HG02870 (cell line): ENCODE data around the gene ST3GAL4.
"Not testable (repeated sequence)": the region's sequence is repeated elsewhere in the genome, so short reads cannot be mapped to it uniquely, and the experiment has no call there.

Experiments
- ATAC-seq: cut with Tn5 transposase; IDR thresholded peaks from one replicate; pipeline ENCODE4 v1.9.1; 2021; ENCODE audit warnings: mild to moderate bottlenecking, moderate library complexity; ENCODE audit not compliant: unreplicated experiment

ST3GAL4 gene

DNA sequence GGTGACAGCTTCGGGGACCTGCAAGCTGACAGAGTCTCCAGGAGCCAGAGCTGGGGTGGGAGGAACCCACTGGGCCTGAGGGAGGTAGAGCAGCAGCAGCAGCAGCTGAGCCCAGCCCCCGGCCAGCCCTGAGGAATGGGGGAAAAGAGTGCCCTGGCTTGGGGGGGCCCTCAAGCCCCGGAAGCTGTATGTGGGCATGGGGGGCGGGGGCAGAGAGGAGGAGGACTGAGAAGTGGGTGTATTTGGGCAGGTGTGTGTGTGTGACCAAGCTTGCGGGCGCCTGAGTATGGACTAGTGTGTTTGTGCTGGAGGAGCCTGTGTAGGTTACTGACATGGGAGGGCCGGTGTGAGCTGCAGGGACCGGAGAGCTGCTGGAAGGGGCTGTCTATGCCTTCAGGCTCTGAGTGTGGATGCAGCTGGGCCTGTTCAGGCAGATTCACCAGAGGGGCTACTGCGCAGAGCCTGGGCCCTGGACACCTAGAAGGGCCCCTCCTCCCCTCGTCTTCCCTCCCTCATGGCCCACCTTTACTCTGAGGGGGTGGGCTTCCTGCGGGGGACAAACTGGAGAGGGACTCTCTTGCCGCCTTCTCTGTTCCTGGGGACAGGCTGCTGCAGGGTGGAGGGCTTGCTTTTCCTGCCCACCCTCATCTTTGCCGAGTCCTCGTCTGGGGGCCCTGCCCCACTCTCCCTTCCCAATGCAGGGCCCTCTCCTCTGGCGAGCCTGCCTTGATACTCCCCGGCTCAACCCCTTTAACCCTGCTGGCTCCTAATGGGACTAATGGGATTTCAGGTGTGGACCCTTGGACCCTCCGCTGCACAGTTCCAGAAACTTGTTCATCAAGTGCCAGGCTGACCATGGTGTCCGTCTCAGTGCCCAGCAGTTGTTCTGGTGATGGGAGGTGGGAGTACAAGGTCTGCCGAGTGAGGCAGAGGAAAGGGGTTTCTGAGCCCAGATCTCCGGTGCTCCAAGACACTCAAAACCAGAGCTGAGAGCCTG lies 28.2 kb downstream of the ST3GAL4 start:
- ATAC-seq, result no peak

DNA sequence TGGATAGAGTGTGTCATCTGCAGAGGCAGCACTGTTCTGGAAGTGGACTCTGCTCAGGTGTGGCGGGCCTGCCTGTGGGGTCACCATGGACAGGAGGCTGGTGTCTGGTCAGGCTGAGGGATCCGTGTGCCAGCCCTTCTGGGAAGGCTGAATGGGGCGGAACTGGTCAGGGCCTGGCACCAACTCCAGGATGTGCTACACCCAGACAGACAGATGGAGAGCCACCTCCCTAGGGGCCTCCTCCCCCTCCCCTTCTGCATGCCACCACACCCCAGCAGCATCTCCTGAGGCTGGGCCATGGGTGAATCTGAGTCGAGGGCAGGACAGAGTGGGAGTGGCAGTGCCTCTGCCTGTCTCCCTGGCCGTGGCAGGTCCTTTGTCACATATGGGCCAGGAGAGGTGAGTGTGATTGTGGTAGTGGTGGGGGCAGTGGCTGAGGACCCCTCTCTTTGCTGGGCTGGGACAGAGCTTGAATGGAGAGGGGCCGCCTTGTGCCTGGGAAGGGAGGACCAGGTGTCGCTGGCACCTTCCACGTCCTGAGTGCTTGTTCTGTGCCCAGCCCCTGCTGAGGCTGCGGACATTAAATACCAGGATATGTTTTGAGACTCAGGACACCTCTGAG lies 29.1 kb downstream of the ST3GAL4 start:
- ATAC-seq, result no peak

DNA sequence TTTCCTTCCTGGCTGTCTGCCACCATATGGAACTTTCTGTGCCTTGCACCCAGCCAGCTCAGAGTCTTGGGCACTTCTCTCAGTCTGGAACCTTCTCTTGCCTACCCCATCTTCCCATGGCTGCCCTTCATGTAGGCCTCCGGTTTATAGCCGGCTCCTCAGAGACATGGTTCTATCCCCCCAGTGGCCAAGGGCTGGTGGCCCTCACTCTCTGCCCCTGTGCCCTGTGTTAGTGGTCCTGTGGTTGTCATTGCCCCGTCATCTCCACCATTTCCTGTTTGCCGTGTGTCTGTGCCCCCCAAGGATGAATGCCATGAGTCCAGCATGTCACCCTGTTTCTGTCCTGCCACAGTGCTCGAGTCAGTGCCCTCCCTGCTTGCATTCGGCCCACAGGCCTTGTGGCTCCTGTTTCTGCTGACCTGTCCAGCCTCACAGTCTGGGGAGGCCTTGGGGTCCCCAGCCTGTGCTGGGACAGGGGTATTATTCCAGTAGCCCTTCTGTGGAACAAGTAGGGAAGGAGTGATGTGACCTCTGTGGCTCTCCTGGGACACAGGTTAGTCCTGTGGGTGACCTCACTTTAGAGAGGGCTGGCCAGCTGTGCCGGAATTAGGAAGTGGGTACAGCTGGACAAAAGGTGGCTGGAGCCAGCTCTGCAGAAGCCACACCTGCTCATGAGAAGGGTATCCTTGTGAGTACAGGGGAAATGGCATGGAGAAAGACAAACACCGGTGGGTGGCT lies 30.7 kb downstream of the ST3GAL4 start:
- no peak for ATAC-seq

DNA sequence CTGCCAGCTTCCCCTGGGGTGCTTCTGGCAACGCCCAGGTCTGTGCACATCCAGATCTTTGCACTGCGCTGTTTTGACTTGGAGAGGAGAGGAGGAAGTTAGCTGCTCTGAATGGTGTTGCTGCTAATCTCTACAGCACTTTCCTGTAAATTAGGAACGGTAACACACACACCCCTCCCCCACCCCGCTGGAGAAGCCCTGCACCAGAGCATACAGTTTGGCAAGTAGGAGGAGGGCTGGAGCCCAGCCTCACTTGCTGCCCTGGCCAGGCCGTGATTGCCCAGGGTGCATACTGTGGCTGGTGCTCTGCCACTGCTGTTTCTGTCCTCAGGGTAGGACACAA lies 31.2 kb downstream of the ST3GAL4 start:
- not testable (repeated sequence) for ATAC-seq

DNA sequence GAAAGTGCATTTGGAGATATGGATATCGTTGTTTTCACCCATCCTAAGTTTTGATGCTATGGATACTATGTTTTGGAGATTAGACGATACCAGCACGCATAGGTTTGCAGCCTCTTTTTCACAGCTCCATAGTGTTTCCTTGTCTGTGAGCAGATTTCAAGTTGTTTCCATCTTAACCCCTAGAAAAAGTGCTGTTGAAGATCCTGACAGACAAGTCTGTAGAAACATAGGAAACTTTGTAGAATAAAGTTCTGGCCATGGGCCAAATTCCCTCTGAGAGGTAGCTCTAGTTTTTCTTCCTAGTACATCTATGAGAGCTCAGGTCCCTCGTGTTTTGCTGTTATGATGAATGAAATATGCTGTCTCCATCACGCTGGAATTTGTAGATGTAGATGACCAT lies 32.4 kb downstream of the ST3GAL4 start:
- ATAC-seq, result no peak

DNA sequence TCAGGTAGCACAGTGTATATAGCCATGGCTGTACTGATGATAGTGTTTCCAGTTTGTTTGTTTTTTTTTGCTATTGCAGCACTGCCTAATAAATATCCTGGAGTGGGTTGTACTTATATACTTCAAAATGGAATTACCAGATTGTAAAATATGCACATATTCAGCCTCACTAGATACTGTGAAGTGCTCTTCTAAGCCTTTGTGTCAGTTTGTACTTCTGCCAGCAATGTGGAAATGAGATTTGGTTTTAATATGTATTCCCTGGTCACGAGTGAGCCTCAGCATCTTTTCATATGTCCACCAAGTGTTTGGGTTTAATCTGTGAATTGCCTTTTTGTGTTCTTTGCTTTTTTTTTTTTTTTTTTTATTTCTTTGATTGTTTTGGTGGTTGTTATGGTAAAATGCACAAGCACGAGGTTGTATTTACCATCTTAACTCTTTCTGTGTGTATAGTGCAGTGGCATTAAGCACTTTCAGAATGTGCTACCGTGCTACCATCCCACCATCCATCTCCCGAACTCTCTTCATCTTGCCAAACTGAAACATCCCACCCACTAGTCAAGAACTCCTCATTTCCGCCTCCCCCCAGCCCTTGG lies 34.9 kb downstream of the ST3GAL4 start:
- no peak for ATAC-seq

DNA sequence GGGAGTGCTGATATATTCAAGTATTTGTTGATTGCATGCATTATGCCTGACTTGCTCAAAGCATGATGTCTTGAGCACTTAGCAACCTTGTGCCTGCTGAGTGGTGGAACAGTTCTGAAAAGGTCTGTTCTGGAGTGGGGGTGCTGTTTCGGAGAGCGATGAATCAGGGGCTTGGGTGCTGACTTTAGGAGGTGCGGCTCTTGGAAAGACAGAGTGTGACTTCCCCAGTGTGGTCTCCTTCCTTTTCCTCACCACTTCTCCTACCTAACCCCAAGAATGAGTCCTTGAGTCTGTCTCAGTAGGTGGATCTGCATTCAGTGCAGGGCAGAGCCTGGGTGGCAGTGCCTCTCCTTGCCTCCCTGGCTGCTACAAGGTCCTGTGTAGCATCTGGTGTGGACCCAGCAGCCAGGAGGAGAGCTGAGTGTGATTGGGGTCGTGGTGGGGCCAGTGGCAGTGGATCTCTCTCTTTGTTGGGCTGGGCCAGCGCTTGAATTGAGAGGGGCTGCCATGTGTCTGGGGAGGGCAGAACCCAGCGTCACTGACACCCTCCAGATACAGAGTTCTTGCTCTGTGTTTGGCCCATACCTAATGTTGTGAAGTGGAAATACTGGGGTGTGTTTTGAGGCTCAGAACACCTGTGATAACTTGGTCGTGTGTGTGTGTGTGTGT lies 35.9 kb downstream of the ST3GAL4 start:
- ATAC-seq, result no peak

DNA sequence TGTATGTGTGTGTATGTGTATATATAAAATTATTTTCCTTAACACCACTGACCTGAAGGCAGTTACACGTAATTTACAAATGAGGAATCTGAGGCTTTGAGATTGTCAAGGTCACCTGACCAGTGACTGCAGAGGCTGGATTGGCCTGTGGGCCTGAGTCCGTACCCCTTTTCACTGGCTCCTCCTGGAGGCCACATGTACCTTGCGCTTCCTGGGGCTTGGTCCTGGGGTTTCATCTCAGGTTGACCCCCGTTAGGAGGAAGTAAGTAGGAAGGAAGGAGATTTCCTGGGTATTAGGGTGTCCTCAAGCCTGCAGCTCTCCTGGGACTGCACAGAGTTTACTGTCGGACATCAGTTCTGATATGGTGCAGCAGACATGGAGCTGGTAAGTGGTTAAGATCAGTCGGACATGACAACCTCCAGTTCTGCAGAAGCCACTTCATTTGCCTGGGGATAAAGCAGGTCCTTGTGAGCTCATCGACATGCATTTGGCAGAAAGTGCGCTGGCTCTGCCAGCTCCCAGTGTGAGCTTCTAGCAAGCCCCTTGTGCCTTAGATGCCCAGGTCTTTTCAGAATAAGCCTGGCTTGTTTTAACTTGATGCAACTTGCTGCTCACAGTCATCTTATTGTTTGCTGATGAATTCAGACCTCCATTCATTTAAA lies 36.6 kb downstream of the ST3GAL4 start:
- no peak for ATAC-seq

DNA sequence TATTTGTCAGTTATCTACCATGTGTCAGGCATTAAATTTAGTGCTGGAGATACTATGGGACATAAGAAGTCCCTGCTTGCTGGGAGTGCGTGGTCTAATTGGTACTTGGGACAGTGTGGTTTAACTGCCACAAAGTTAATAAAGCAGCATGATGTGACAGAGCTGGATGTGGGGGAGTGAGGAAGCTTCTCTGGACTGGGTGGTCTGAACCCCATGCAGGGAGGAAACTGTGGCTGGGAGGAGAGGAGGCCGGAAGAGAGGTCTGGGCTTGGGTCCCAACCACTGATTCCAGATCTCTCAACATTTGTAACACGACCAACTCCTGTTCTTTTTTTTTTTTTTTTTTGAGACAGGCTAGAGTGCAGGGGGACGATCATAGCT lies 37.1 kb downstream of the ST3GAL4 start:
- no peak for ATAC-seq

DNA sequence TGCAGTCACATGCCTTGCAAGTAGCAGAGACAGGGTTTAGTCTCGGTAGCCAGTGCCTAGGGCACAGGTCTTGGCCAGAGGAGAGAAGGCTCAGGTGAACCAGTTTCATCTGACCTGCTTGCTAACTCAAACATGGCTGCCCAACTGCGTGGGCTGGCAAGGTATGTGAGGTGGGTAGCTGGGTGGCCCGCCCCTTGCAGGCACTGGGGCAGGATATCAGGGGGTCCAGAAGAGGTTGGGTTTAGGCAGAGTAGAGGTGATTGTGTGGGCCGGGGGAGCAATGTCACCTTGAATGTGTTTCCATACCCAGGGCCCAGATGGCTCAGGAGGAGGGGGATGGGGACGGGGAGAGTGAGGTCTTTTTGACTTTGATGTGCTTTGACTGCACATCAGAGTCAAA lies 37.7 kb downstream of the ST3GAL4 start:
- no peak for ATAC-seq

DNA sequence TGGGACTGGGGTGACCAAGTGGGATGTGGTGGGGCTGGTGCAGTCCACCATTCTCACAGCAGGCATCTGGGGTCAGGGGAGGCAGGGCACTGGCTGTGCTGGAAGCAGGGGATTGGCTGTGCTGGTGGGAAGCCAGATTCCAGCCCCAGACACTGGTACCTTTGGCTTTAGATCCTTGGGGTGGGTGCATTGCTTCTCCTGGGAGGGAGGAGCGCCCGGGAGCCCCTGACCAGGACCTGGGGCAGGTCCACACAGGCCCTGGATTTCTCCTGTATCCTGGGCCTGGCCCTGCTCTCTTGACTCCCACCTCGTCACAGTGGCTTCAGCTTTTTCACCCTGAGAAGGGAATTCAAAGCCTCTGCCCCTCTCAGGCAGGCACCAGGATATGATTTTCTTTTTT lies 38.5 kb downstream of the ST3GAL4 start:
- no peak for ATAC-seq

DNA sequence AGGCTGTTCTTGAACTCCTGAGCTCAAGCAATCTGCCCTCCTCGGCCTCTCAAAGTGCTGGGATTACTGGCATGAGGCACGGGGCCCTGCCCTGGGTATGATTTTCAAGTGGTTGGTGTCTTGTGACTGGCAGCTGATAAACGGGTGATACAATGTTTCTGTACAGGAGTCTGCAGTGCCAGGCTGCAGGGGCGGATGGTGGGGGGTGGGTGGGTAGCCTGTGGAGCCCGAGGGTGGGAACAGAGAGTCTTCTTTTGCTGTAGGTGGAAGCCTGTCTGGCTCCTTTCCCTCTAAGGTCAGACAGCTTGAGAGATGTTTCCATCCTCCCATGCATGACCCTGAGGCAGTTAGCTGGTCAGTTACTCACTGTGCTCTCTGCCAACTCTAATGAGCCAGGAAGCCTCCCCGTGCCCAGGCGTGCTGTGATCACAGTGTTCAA lies 39.2 kb downstream of the ST3GAL4 start:
- not testable (repeated sequence) for ATAC-seq

DNA sequence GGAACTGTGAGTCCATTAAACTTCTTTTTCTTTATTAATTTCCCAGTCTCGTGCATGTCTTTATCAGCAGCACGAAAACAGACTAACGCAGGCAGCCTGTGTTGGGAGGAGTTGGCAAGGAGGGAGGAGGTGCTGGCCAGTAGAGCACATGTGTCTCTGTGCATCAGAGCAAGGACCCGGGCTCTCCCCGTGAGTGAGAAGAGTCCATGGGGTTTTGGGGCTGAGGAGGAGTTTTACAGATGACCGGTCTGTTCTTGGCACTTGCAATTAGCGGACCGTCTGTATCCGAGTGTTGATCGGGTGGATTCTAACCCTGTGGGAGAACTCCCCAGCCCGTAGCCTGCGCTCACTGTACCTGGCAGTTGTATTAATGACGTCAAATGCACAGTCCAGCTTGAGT lies 40.3 kb downstream of the ST3GAL4 start:
- not testable (repeated sequence) for ATAC-seq

DNA sequence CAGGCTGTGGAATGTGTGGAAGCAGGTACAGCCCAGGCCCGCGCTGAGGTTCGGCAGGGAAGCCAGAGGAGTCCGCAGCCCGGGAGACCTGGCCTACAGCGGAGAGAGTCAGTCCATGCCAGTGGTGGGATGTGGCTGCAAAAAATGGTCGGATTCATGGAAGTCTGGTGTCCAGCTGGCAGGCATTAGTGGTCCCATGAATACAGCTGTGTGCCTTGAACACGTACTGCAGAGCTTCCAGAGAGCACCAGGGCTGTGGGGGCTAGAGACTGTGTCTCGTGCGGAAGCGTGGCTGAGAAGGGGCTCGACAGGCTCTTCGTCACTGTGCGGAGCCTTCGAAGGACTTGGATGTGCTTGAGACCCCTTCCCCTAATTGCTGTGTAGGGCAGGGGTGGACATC lies 40.8 kb downstream of the ST3GAL4 start:
- not testable (repeated sequence) for ATAC-seq

DNA sequence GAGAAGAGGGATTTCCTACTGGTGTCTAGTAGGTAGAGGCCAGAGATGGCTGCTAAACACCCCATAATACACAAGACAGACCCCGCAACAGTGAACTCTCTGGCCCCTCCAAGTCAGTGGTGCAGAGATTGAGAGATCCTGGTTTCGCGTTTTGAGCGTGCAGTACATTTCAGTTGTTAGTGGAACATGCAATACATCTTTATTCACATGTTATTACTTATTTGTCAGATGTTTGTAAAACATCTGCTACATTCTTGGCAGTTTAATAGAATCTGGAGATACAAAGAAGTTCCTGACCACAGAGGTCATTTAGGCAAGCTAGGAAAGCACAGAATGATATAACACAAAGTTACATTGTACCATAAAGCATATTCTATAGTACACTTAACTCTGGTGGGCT lies 41.5 kb downstream of the ST3GAL4 start:
- ATAC-seq, result no peak

DNA sequence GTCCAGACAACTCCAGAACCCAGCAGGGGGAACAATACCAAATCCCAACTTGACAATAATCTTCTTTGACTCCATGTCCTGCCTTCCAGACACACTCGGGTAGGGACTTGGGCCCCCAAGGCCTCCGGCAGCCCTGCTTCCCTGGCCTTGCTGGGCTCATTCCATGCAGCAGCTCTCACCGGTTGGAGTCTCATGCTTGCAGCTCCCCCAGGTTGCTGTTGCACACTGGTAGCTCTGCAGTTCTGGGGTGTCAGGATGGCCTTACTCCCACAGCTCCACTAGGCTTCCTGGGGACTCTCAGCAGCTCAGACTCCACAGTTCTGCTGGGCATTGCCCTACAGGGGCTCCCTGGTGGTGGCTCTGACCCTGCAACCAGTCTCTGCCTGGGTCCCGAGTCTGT lies 42.8 kb downstream of the ST3GAL4 start:
- no peak for ATAC-seq

DNA sequence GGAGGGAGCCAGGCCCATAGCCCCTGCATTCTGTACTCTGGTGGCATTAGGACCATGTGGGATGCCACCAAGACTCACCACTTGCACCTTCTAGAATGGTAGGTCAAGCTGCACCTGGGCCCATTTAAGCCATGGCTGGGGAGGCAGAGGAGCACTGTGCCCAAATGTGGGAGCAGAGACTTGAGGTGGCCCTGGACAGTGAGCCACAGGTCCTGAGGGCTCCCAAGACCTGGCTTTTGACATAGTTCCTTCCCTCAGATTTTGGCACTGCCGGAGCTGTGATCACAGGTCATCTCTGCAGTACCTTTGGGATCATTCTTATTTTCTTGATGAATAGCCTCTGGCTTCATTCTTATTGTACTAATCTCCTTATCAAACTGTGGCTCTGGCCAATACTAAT lies 43.2 kb downstream of the ST3GAL4 start:
- ATAC-seq, result no peak

DNA sequence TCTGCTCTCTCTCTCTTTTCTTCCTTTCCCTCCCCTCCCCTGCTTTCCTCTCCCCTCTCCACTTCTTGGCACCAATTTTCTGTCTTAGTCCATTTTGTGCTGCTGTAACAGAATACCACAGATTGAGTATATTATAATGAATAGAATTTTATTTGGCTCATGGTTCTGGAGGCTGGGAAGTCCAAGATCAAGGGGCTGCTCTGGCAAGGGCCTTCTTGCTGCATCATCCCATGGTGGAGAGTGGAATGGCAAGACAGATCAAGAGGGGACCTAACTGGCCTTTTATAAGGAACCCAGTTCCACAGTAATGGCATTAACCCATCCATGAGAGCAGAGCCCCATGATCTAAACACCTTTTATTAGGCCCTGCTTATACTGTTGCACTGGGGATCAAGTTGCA lies 44.5 kb downstream of the ST3GAL4 start:
- ATAC-seq, result no peak

DNA sequence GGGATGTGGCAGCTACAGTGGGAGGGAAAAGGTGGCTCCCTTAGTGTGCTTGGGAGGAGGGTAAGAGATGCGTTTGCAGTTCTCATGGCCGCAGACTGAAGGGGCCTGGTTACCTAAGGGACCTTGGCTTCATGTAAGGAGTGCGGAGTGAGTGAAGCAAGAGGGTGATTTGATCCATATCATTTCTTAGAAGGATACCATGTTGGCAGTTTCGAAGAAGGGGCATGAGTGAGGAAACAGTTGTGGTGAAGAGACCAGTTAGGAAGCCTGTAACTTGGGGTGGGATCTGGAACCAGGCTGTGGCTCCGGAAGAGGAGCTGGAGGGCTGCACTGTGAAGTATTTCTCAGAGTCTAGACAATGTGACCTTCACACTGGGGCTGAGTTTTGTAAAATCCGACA lies 45.0 kb downstream of the ST3GAL4 start:
- no peak for ATAC-seq

DNA sequence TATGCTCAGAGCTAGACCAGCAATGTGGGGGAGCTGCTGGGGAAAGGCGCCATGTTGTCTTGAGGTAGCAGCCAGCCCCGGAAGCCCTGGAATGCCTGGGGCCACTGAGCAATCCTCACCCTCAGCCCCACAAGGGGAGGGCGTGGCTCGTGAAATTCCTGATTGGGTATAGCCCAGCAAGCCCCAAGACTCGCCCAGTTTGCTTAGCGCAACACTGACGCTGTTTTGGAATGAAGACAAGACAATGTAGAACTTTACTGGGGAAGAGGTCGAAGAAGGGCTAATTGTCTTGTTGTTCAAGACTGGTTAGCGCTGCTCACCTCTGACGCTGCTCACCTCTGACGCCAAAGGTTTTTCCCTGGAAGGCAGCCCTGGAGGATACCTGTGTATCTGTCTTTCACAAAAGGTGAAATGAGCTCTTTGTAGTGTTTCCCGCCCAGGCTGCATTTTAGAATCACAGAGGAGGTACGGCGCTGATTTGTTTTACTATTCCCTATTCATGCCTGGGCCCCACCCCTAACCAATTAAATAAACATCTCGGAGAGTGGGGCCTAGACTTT lies 47.6 kb downstream of the ST3GAL4 start:
- ATAC-seq, result no peak
